T-cell (primary cell): Measurements from ENCODE around the gene OPA3. TPM values are rescaled to one million over a fixed set of nuclear protein-coding genes. Genes with fewer than 3 reads are reported as not detected.

Experiments
- ATAC-seq, 4 experiments: fragments of 200-7000 bp in 3 of 4; fragments of 150-1000 bp in 1 of 4; cut with Tn5 transposase; replicated peaks in 1 of 4; 1 replicate in 3 of 4; 2 replicates in 1 of 4; pipeline ENCODE4 v1.10.0; 2021; ENCODE audit warnings: moderate library complexity in 3 of 4, mild to moderate bottlenecking in 2 of 4, moderate number of reproducible peaks in 1 of 4
- CTCF ChIA-PET, 2 donors: fragments of 300-600 bp; sonication (Branson Sonifier 250); formaldehyde crosslinking; loops; one replicate each; lab custom pipeline; 2022; ENCODE audit warnings: antibody characterized with exemption in 2 of 2; lab: Charles Lee
- POLR2A ChIA-PET, 2 donors: fragments of 300-600 bp; sonication (Branson Sonifier 250); formaldehyde crosslinking; loops; one replicate each; lab custom pipeline; 2022; ENCODE audit warnings: antibody characterized with exemption in 2 of 2; lab: Charles Lee
- DNase-seq, 35 experiments: peaks; one replicate each; pipeline versions ENCODE4 v3.0.0 to v3.0.0-alpha.2; 2013 to 2023
- H3K27ac ChIP-seq: one replicate; pipeline ENCODE4 v1.5.1; 2013; ENCODE audit warnings: low read length
- H3K27me3 ChIP-seq, 2 experiments: replicated peaks in 1 of 2; 1 replicate in 1 of 2; 2 replicates in 1 of 2; pipeline versions ENCODE4 v1.6.1 to v1.7.0; 2013; ENCODE audit warnings: low read length in 1 of 2, mixed read lengths in 1 of 2; ENCODE audit not compliant: control insufficient read depth in 2 of 2, insufficient read depth in 2 of 2; ENCODE audit errors: extremely low read depth in 1 of 2
- H3K36me3 ChIP-seq, 2 donors: 1 replicate in 1 of 2; 2 replicates in 1 of 2; pipeline versions ENCODE4 v1.6.1 to v1.7.0; 2013; ENCODE audit warnings: low read length in 1 of 2; ENCODE audit not compliant: control insufficient read depth in 2 of 2, insufficient read depth in 1 of 2; ENCODE audit errors: extremely low read depth in 1 of 2
- H3K4me1 ChIP-seq, 2 experiments: 1 replicate in 1 of 2; 2 replicates in 1 of 2; pipeline versions ENCODE4 v1.6.1 to v1.7.0; 2013; ENCODE audit warnings: low read length in 2 of 2, mixed read lengths in 1 of 2; ENCODE audit not compliant: insufficient read depth in 2 of 2, control insufficient read depth in 1 of 2; ENCODE audit errors: extremely low read depth in 1 of 2
- H3K4me3 ChIP-seq, 2 donors: 1 replicate in 1 of 2; 2 replicates in 1 of 2; pipeline versions ENCODE4 v1.5.1 to v1.7.0; 2013; ENCODE audit warnings: mild to moderate bottlenecking in 2 of 2, low read length in 1 of 2, moderate library complexity in 1 of 2; ENCODE audit not compliant: control insufficient read depth in 1 of 2; ENCODE audit errors: extremely low read depth in 1 of 2
- H3K9me3 ChIP-seq: 2 replicates; pipeline ENCODE4 v1.7.0; 2013
- H3K27ac Mint-ChIP-seq, 2 donors: one replicate each; pipeline ENCODE4 v1.8.0; 2020 to 2021; ENCODE audit warnings: mild to moderate bottlenecking in 2 of 2, mixed read lengths in 2 of 2
- H3K27me3 Mint-ChIP-seq, 2 donors: one replicate each; pipeline ENCODE4 v1.8.0; 2021 to 2022; ENCODE audit warnings: mixed read lengths in 2 of 2
- H3K36me3 Mint-ChIP-seq: one replicate; pipeline ENCODE4 v1.8.0; 2021; ENCODE audit warnings: mixed read lengths
- H3K4me1 Mint-ChIP-seq, 3 donors: one replicate each; pipeline ENCODE4 v1.8.0; 2020 to 2022; ENCODE audit warnings: mixed read lengths in 3 of 3, mild to moderate bottlenecking in 1 of 3
- H3K4me3 Mint-ChIP-seq, 3 donors: one replicate each; pipeline ENCODE4 v1.8.0; 2020 to 2022; ENCODE audit warnings: mild to moderate bottlenecking in 3 of 3, mixed read lengths in 3 of 3, moderate library complexity in 3 of 3
- H3K9me3 Mint-ChIP-seq, 3 donors: one replicate each; pipeline ENCODE4 v1.8.0; 2020 to 2022; ENCODE audit warnings: mixed read lengths in 3 of 3
- WGBS: methylation state at CpG from one replicate; pipeline ENCODE4 v1.1.5; 2013; ENCODE audit warnings: missing lambda C conversion rate; ENCODE audit not compliant: insufficient coverage; 5-methylcytosine and 5-hydroxymethylcytosine counted together
- total RNA-seq, 35 experiments: library from RNA in 6 of 35; stranded (reverse) in 6 of 35; fragments of 120-200 nt in 1 of 35; gene quantifications; one replicate each; pipeline versions ENCODE4 v1.2.1 to v1.2.4 and lab custom pipeline; 2013 to 2026

Gene OPA3
- total RNA-seq, 5 donors from 2014 or later (not counting 1 experiment from before 2014, with no cell fraction given): 7.9 to 11.4 (median 9.6) TPM

GRCh38 chr19:45523642-45524256, 60.9 kb downstream of the OPA3 start:
- Mint-ChIP-seq H3K9me3 (no peaks in the 10 kb centered on the region), H3K36me3 (peaks cover 17% of the 10 kb centered on the region), H3K27ac (peak overlapping the region; percentile 64 to 74), H3K27me3 (no peaks in the 10 kb centered on the region), H3K4me1 (peaks cover 19 to 21% (median 19%) of the 10 kb centered on the region in 3 donors), H3K4me3 (no peak overlapping the region)
- Histone ChIP-seq H3K9me3 (no peaks in the 10 kb centered on the region), H3K27ac (no peak overlapping the region), H3K4me1 (peaks cover 0 to 8% of the 10 kb centered on the region in 2 experiments), H3K36me3 (peaks cover 26 to 68% of the 10 kb centered on the region in 2 donors), H3K4me3 (no peak overlapping the region), H3K27me3 (no peaks in the 10 kb centered on the region)
- ATAC-seq (peak; percentile 96 to 99 (median 96)), DNase-seq (peak; percentile 49 to 89 (median 71))
- CTCF ChIA-PET: interaction anchor here in 1 of 2 donors (0.8 kb wide), 1 partner anchor 35 kb away, joined by 4 read pairs; no protein-coding TSS in a partner anchor
- POLR2A ChIA-PET: no interaction called here
- WGBS: 100% methylated on average over 2 of the region's 9 CpGs

GRCh38 chr19:45522010-45522941, 62.3 kb downstream of the OPA3 start:
- Histone ChIP-seq H3K27ac (no peak overlapping the region), H3K4me1 (peaks cover 0 to 7% of the 10 kb centered on the region in 2 experiments), H3K27me3 (no peaks in the 10 kb centered on the region), H3K9me3 (no peaks in the 10 kb centered on the region), H3K4me3 (no peak overlapping the region), H3K36me3 (peaks cover 22 to 78% of the 10 kb centered on the region in 2 donors)
- CTCF ChIA-PET: interaction anchor here (0.6 to 1.3 kb wide), 2 partner anchors 36 to 48 kb away, joined by 3 to 4 read pairs; no protein-coding TSS in a partner anchor
- H3K9me3 Mint-ChIP-seq: no peaks in the 10 kb centered on the region
- POLR2A ChIA-PET: no interaction called here
- 98% methylated on average over 9 of the region's 24 CpGs for WGBS
- H3K4me1 Mint-ChIP-seq: peaks cover 6 to 11% (median 10%) of the 10 kb centered on the region in 3 donors
- no peak overlapping the region for H3K4me3 Mint-ChIP-seq
- DNase-seq (no peak), ATAC-seq (no peak)
- H3K27me3 Mint-ChIP-seq: no peaks in the 10 kb centered on the region
- H3K27ac Mint-ChIP-seq: no peak overlapping the region
- peaks cover 23% of the 10 kb centered on the region for H3K36me3 Mint-ChIP-seq

- Histone ChIP-seq H3K4me1 (peaks cover 19 to 35% of the 10 kb centered on the region in 2 experiments), H3K27ac (no peak overlapping the region), H3K9me3 (no peaks in the 10 kb centered on the region), H3K4me3 (no peak overlapping the region), H3K36me3 (peaks cover 16 to 59% of the 10 kb centered on the region in 2 donors), H3K27me3 (no peaks in the 10 kb centered on the region)
- no peak for DNase-seq
- no peaks in the 10 kb centered on the region for H3K27me3 Mint-ChIP-seq
- H3K9me3 Mint-ChIP-seq: no peaks in the 10 kb centered on the region
- CTCF ChIA-PET: no interaction called here
- peaks cover 27 to 33% (median 29%) of the 10 kb centered on the region in 3 donors for H3K4me1 Mint-ChIP-seq
- POLR2A ChIA-PET: no interaction called here
- ATAC-seq: no peak
- WGBS: over 99% methylated on average over 7 of the region's 7 CpGs
- H3K27ac Mint-ChIP-seq: no peak overlapping the region
- H3K4me3 Mint-ChIP-seq: no peak overlapping the region
- peaks cover 20% of the 10 kb centered on the region for H3K36me3 Mint-ChIP-seq
These were observed 66.2 kb downstream of the OPA3 start for GRCh38 chr19:45518469-45518826.

- Mint-ChIP-seq H3K4me1 (peaks cover 29 to 37% (median 30%) of the 10 kb centered on the region in 3 donors), H3K36me3 (peaks cover 18% of the 10 kb centered on the region), H3K27ac (peak overlapping the region in 1 of 2 donors; percentile 22), H3K4me3 (no peak overlapping the region), H3K27me3 (no peaks in the 10 kb centered on the region), H3K9me3 (no peaks in the 10 kb centered on the region)
- H3K27ac ChIP-seq: no peak overlapping the region
- POLR2A ChIA-PET: no interaction called here
- H3K4me1 ChIP-seq: peaks cover 19 to 40% of the 10 kb centered on the region in 2 experiments
- H3K4me3 ChIP-seq: no peak overlapping the region
- H3K27me3 ChIP-seq: no peaks in the 10 kb centered on the region
- WGBS: 94% methylated on average over 32 of the region's 50 CpGs
- peaks cover 14 to 55% of the 10 kb centered on the region in 2 donors for H3K36me3 ChIP-seq
- ATAC-seq (no peak), DNase-seq (no peak)
- H3K9me3 ChIP-seq: no peaks in the 10 kb centered on the region
- CTCF ChIA-PET: interaction anchor here in 1 of 2 donors (0.5 kb wide), 1 partner anchor 91 kb away, joined by 4 read pairs; no protein-coding TSS in a partner anchor
These were observed 66.7 kb downstream of the OPA3 start for GRCh38 chr19:45517641-45518468.

- Histone ChIP-seq H3K27me3 (no peaks in the 10 kb centered on the region), H3K9me3 (no peaks in the 10 kb centered on the region), H3K4me3 (no peak overlapping the region), H3K4me1 (peaks cover 19 to 41% of the 10 kb centered on the region in 2 experiments), H3K36me3 (peaks cover 10 to 50% of the 10 kb centered on the region in 2 donors), H3K27ac (no peak overlapping the region)
- H3K9me3 Mint-ChIP-seq: no peaks in the 10 kb centered on the region
- H3K27me3 Mint-ChIP-seq: no peaks in the 10 kb centered on the region
- ChIA-PET POLR2A (no interaction called here), CTCF (interaction anchor here in 1 of 2 donors (0.5 kb wide), 1 partner anchor 91 kb away, joined by 4 read pairs; no protein-coding TSS in a partner anchor)
- no peak overlapping the region for H3K4me3 Mint-ChIP-seq
- peaks cover 32 to 39% (median 33%) of the 10 kb centered on the region in 3 donors for H3K4me1 Mint-ChIP-seq
- H3K36me3 Mint-ChIP-seq: peaks cover 18% of the 10 kb centered on the region
- 75% methylated on average over 6 of the region's 7 CpGs for WGBS
- DNase-seq (no peak), ATAC-seq (no peak)
- no peak overlapping the region for H3K27ac Mint-ChIP-seq
These were observed 67.4 kb downstream of the OPA3 start for GRCh38 chr19:45517238-45517637.
